HCT116 (cell line): ENCODE data around the gene PCSK6. TPM values are rescaled to one million over a fixed set of nuclear protein-coding genes. Genes with fewer than 3 reads are reported as not detected.

ENCODE experiments used
- ATAC-seq: fragments of 200-7000 bp; cut with Tn5 transposase; 2 replicates; pipeline ENCODE4 v1.9.1; 2020; ENCODE audit warnings: mild to moderate bottlenecking, moderate library complexity
- BruUV-seq: library from RNA; stranded (reverse); fragments of 400-500 nt; replicated peaks from 2 replicates; lab custom pipeline; 2021; lab: Mats Ljungman, UMichigan
- CTCF ChIA-PET: fragments of 300-600 bp; sonication (Branson Sonifier 250); formaldehyde crosslinking; loops from one replicate; lab custom pipeline; 2021; ENCODE audit warnings: antibody characterized with exemption; lab: Charles Lee
- POLR2A ChIA-PET: fragments of 300-600, 350-600 bp; sonication (Branson Sonifier 250); formaldehyde crosslinking; loops from one replicate; lab custom pipeline; 2021; ENCODE audit warnings: antibody characterized with exemption; lab: Charles Lee
- RAD21 ChIA-PET, 2 experiments: fragments of 300-600 bp; sonication (Branson Sonifier 250); formaldehyde crosslinking; loops; one replicate each; lab custom pipeline; 2023; ENCODE audit warnings: low total read pairs in 2 of 2; ENCODE audit not compliant: uncharacterized antibody in 2 of 2, unreplicated experiment in 2 of 2, low non-redundant PET in 1 of 2; lab: Charles Lee
- DNase-seq: peaks from one replicate; pipeline ENCODE4 v3.0.0-alpha.2; 2010; ENCODE audit warnings: low read depth, low spot score
- H2AFZ ChIP-seq: fragments of 200-600 bp; shearing (Covaris generic), sonication (generic); 2 replicates; pipeline ENCODE4 v1.6.1; 2017; ENCODE audit warnings: low read depth, mixed run types, mixed read lengths, antibody characterized with exemption, low read length; ENCODE audit not compliant: poor library complexity, severe bottlenecking
- H3K27ac ChIP-seq: 2 replicates; pipeline ENCODE4 v1.5.1; 2012; ENCODE audit warnings: low read depth, low read length
- H3K27me3 ChIP-seq: fragments of 200-600 bp; sonication (generic); 2 replicates; pipeline ENCODE4 v1.6.1; 2016; ENCODE audit warnings: mixed run types, low read length, mixed read lengths; ENCODE audit not compliant: insufficient read depth
- H3K36me3 ChIP-seq, 2 experiments: fragments of 200-500 bp in 1 of 2; fragments of 200-600 bp in 1 of 2; sonication (Bioruptor generic) in 1 of 2; sonication (generic) in 1 of 2; 2 replicates each; pipeline versions ENCODE4 v1.5.1 to v1.6.1; 2014 to 2016; ENCODE audit warnings: low read length in 2 of 2, inconsistent platforms in 1 of 2, mixed read lengths in 1 of 2, mixed run types in 1 of 2; ENCODE audit not compliant: insufficient read depth in 2 of 2, control insufficient read depth in 1 of 2
- H3K4me1 ChIP-seq, 2 experiments: fragments of 200-600 bp in 1 of 2; sonication (generic) in 1 of 2; 2 replicates each; pipeline versions ENCODE4 v1.5.1 to v1.6.1; 2012 to 2017; ENCODE audit warnings: low read length in 2 of 2, inconsistent platforms in 1 of 2, mild to moderate bottlenecking in 1 of 2, mixed read lengths in 1 of 2, mixed run types in 1 of 2, moderate library complexity in 1 of 2; ENCODE audit not compliant: insufficient read depth in 2 of 2, control insufficient read depth in 1 of 2
- H3K4me2 ChIP-seq: fragments of 200-600 bp; sonication (generic); 2 replicates; pipeline ENCODE4 v1.6.1; 2017; ENCODE audit warnings: mixed run types, low read length, mixed read lengths
- H3K4me3 ChIP-seq, 2 experiments: fragments of 200-600 bp in 1 of 2; sonication (generic) in 1 of 2; replicated peaks in 1 of 2; 2 replicates each; pipeline ENCODE4 v1.5.1; 2011 to 2016; ENCODE audit warnings: low read length in 2 of 2, control low read depth in 1 of 2, low read depth in 1 of 2, mild to moderate bottlenecking in 1 of 2, mixed read lengths in 1 of 2, mixed run types in 1 of 2
- H3K79me2 ChIP-seq: fragments of 200-600 bp; sonication (generic); 2 replicates; pipeline ENCODE4 v1.6.1; 2017; ENCODE audit warnings: mild to moderate bottlenecking, mixed run types, low read length, moderate library complexity, mixed read lengths; ENCODE audit not compliant: insufficient read depth
- H3K9ac ChIP-seq: fragments of 200-600 bp; sonication (generic); 2 replicates; pipeline ENCODE4 v1.6.1; 2016; ENCODE audit warnings: low read length, mixed read lengths
- H3K9me2 ChIP-seq: fragments of 200-600 bp; sonication (generic), shearing (Covaris generic); 2 replicates; pipeline ENCODE4 v1.6.1; 2017; ENCODE audit warnings: mixed run types, mild to moderate bottlenecking, moderate library complexity; ENCODE audit not compliant: insufficient read depth
- H3K9me3 ChIP-seq, 2 experiments: fragments of 200-500 bp in 1 of 2; fragments of 200-600 bp in 1 of 2; sonication (Bioruptor generic) in 1 of 2; sonication (generic) in 1 of 2; 2 replicates each; pipeline ENCODE4 v1.6.1; 2014 to 2017; ENCODE audit warnings: low read length in 2 of 2, mixed read lengths in 2 of 2, inconsistent platforms in 1 of 2, low read depth in 1 of 2, mild to moderate bottlenecking in 1 of 2, mixed run types in 1 of 2, moderate library complexity in 1 of 2; ENCODE audit not compliant: control insufficient read depth in 1 of 2, insufficient read depth in 1 of 2
- H4K20me1 ChIP-seq: fragments of 200-600 bp; sonication (generic), shearing (Covaris generic); 2 replicates; pipeline ENCODE4 v1.6.1; 2017; ENCODE audit warnings: mixed run types, mild to moderate bottlenecking, moderate library complexity; ENCODE audit not compliant: insufficient read depth
- ATF3 ChIP-seq: IDR thresholded peaks from 2 replicates; pipeline ENCODE4 v1.6.1; 2012
- CBX3 ChIP-seq: IDR thresholded peaks from 2 replicates; pipeline ENCODE4 v1.6.1; 2012; ENCODE audit warnings: low read depth
- CEBPB ChIP-seq: IDR thresholded peaks from 2 replicates; pipeline ENCODE4 v1.6.1; 2012; ENCODE audit warnings: low read depth
- CTCF ChIP-seq, 3 experiments: fragments of 200-600 bp in 1 of 3; sonication (generic) in 1 of 3; IDR thresholded peaks in 2 of 3; conservative IDR thresholded peaks in 1 of 3; 2 replicates each; pipeline ENCODE4 v1.5.1; 2012 to 2017; ENCODE audit warnings: low read depth in 2 of 3, low read length in 2 of 3, antibody characterized with exemption in 1 of 3, borderline replicate concordance in 1 of 3, control low read depth in 1 of 3, mild to moderate bottlenecking in 1 of 3, mixed read lengths in 1 of 3, mixed run types in 1 of 3, moderate library complexity in 1 of 3; ENCODE audit not compliant: insufficient read depth in 1 of 3
- ELF1 ChIP-seq: IDR thresholded peaks from 2 replicates; pipeline ENCODE4 v1.6.1; 2012; ENCODE audit warnings: low read depth, borderline replicate concordance
- EZH2 ChIP-seq: fragments of 200-600 bp; sonication (generic); IDR thresholded peaks from 2 replicates; pipeline ENCODE4 v1.6.1; 2017; ENCODE audit warnings: antibody characterized with exemption, mixed run types
- EZH2phosphoT487 ChIP-seq: fragments of 200-600 bp; IDR thresholded peaks from 2 replicates; pipeline ENCODE4 v1.6.1; 2018; ENCODE audit warnings: antibody characterized with exemption, borderline replicate concordance
- JUND ChIP-seq: IDR thresholded peaks from 2 replicates; pipeline ENCODE4 v1.6.1; 2012
- POLR2A ChIP-seq: IDR thresholded peaks from 2 replicates; pipeline ENCODE4 v1.7.0; 2011; ENCODE audit warnings: borderline replicate concordance; ENCODE audit not compliant: insufficient read depth, insufficient read length; ENCODE audit errors: extremely low read depth
- POLR2AphosphoS5 ChIP-seq: IDR thresholded peaks from 2 replicates; pipeline ENCODE4 v1.6.1; 2011; ENCODE audit warnings: mild to moderate bottlenecking, low read depth, low read length, moderate library complexity
- RAD21 ChIP-seq: IDR thresholded peaks from 2 replicates; pipeline ENCODE4 v1.6.1; 2012; ENCODE audit warnings: low read depth, mild to moderate bottlenecking
- SIN3A ChIP-seq: IDR thresholded peaks from 2 replicates; pipeline ENCODE4 v1.6.1; 2012; ENCODE audit warnings: low read depth
- SP1 ChIP-seq: IDR thresholded peaks from 2 replicates; pipeline ENCODE4 v1.6.1; 2012; ENCODE audit warnings: low read depth
- SRF ChIP-seq: IDR thresholded peaks from 2 replicates; pipeline ENCODE4 v1.6.1; 2012; ENCODE audit warnings: low read depth
- TCF7L2 ChIP-seq: IDR thresholded peaks from 2 replicates; pipeline ENCODE4 v1.7.0; 2011; ENCODE audit warnings: borderline replicate concordance, inconsistent platforms; ENCODE audit not compliant: insufficient read depth, insufficient read length; ENCODE audit errors: extremely low read depth
- YY1 ChIP-seq: IDR thresholded peaks from 2 replicates; pipeline ENCODE4 v1.6.1; 2011; ENCODE audit warnings: low read length, low read depth, moderate library complexity, mild to moderate bottlenecking; ENCODE audit not compliant: insufficient replicate concordance; ENCODE audit errors: extremely low read depth
- intact Hi-C: fragments of 100-400 bp; cut with micrococcal nuclease; formaldehyde crosslinking; loops from 2 replicates; pipeline ENCODE4 v1.10.0; 2022
- total RNA-seq: library from RNA; stranded (reverse); gene quantifications from one replicate; pipeline ENCODE4 v1.2.1, GENCODE V29; 2021; ENCODE audit not compliant: unreplicated experiment
- TF ChIP-seq, protein P1 (sequence below): IDR thresholded peaks from 2 replicates; pipeline ENCODE4 v1.6.1; 2012

Gene PCSK6
- total RNA-seq, 1 experiment from 2014 or later: 13.5 TPM

DNA sequence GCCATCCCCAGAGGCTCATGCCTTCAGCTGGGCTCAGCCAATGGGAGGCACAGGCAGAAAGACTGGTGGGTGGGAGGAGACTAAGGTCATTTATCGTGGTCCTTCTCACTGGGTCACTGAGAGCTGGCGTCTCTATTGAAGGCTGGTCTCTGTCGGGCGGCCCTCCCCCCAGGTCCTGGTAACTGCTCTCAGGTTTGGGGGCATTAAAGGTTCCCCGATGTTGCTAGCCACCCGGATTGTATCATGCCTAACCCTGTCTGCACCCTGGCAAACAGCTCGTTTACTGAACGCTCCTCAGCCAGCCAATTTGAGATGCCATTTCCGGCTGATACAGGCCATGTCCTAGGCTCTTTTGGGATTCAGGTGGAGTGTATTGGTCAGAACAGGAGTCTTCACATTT, 222.7 kb downstream of the PCSK6 start:
- Histone ChIP-seq H3K36me3 (peaks cover 10 to 19% of the 10 kb centered on the region in 2 experiments; a peak in 3 of 4 replicates), H4K20me1 (no peaks in the 10 kb centered on the region), H2AFZ (no peak overlapping the region), H3K27ac (no peak overlapping the region), H3K79me2 (no peaks in the 10 kb centered on the region), H3K9me3 (no peaks in the 10 kb centered on the region), H3K4me2 (no peak overlapping the region), H3K4me3 (no peak overlapping the region), H3K4me1 (no peaks in the 10 kb centered on the region), H3K9ac (no peak overlapping the region), H3K9me2 (no peaks in the 10 kb centered on the region), H3K27me3 (no peaks in the 10 kb centered on the region)
- ATAC-seq (no peak), DNase-seq (no peak)
- ChIA-PET RAD21 (no interaction called here), POLR2A (no interaction called here), CTCF (interaction anchor here (1.7 kb wide), 1 partner anchor 9 kb away, joined by 7 read pairs; no protein-coding TSS in a partner anchor)
- TF ChIP-seq TCF7L2 (no peak), EZH2phosphoT487 (no peak), CBX3 (no peak), SRF (no peak), SP1 (no peak), RAD21 (no peak), EZH2 (no peak), YY1 (no peak)
- no TSS peak for BruUV-seq
- intact Hi-C loops: no loop called here

DNA sequence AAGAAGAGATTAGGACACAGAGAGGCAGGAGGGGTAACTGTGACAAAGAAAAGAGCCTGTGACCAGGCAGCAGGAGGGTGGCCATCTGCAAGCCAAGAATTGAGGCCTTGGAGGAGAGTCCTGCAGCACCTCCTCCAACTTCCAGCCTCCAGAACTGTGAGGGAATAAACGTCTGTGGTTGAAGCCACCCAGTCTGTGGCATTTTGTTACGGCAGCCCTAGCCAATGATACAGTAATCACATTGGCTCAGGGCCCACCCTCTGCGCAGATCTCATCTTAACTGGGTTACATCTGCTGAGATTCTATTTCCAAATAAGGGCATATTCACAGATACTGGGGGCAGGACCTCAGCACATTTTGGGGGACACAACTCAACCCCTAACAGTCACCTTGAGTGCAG, 223.5 kb downstream of the PCSK6 start:
- RAD21 ChIA-PET: no interaction called here
- ATAC-seq: no peak
- no peak for DNase-seq
- no peaks in the 10 kb centered on the region for H4K20me1 ChIP-seq
- TF ChIP-seq CTCF (IDR thresholded peaks at IDR 0.05 in 2 of 3, conservative IDR thresholded peaks at IDR 0.05 in 1 of 3; ENCODE audit: borderline replicate concordance in 1 of 3, insufficient read depth in 1 of 3, low read depth in 2 of 3, low read length in 2 of 3) (no peak), CEBPB (no peak), CBX3 (no peak), SRF (no peak), JUND (no peak), ELF1 (no peak), RAD21 (no peak), POLR2A (no peak), TCF7L2 (no peak), POLR2AphosphoS5 (no peak), SIN3A (no peak), SP1 (no peak), EZH2phosphoT487 (no peak), YY1 (no peak), ATF3 (no peak)
- TF ChIP-seq, protein P1, sequence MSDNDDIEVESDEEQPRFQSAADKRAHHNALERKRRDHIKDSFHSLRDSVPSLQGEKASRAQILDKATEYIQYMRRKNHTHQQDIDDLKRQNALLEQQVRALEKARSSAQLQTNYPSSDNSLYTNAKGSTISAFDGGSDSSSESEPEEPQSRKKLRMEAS: no peak
- TF ChIP-seq, all 23 proteins: peak for 0
- Histone ChIP-seq H3K79me2 (no peaks in the 10 kb centered on the region), H3K9ac (no peak overlapping the region), H2AFZ (no peak overlapping the region), H3K4me3 (no peak overlapping the region), H3K9me3 (no peaks in the 10 kb centered on the region), H3K4me2 (no peak overlapping the region), H3K36me3 (peaks cover 5 to 11% of the 10 kb centered on the region in 2 experiments; a peak in 1 of 4 replicates), H3K4me1 (no peaks in the 10 kb centered on the region), H3K9me2 (no peaks in the 10 kb centered on the region), H3K27me3 (no peaks in the 10 kb centered on the region), H3K27ac (no peak overlapping the region)
- intact Hi-C loops: no loop called here
- BruUV-seq: no TSS peak
- CTCF ChIA-PET: no interaction called here
- POLR2A ChIA-PET: no interaction called here
